ENCODE data around the gene OR4D11. TPM values are rescaled to one million over a fixed set of nuclear protein-coding genes. Genes with fewer than 3 reads are reported as not detected.
"Not testable (repeated sequence)": the region's sequence is repeated elsewhere in the genome, so short reads cannot be mapped to it uniquely, and the experiment has no call there.

The OR4D11 gene
- not detected for polyA plus RNA-seq

DNA sequence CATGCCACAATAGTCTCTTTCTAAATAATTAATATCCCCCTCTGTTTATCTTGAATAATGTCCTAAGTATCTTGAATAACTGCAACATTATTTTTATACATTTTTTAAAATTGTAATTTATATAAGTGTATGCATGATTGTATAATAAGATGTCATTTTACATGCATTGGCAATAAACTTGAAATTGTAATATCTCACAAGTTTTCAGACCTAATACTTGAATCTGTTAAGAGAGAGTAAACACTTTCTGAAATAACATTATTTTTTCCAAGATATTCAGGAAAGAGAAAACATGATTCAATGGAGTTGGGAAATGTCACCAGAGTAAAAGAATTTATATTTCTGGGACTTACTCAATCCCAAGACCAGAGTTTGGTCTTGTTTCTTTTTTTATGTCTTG lies at the start of gene OR4D11:
OR4D11 (plus strand) TSS at position 301 of the 400 bp plus-strand sequence; CDS start at position 301, 0 bp downstream.
- no peaks in the 10 kb centered on the region for H3K4me1 Mint-ChIP-seq
- H3K27ac Mint-ChIP-seq: no peak within 1 kb of the TSS
- no peaks in the 10 kb centered on the region for H3K36me3 Mint-ChIP-seq
- no peak within 1 kb of the TSS for H3K4me3 Mint-ChIP-seq
- H3K27me3 Mint-ChIP-seq (ENCODE audit: low read depth in 3 of 3): peaks cover 2 to 12% (median 2%) of the 10 kb centered on the region in 3 donors
- H3K9me3 Mint-ChIP-seq: peaks cover 0 to 1% (median 0%) of the 10 kb centered on the region in 6 donors
- DNase-seq: no peak

DNA sequence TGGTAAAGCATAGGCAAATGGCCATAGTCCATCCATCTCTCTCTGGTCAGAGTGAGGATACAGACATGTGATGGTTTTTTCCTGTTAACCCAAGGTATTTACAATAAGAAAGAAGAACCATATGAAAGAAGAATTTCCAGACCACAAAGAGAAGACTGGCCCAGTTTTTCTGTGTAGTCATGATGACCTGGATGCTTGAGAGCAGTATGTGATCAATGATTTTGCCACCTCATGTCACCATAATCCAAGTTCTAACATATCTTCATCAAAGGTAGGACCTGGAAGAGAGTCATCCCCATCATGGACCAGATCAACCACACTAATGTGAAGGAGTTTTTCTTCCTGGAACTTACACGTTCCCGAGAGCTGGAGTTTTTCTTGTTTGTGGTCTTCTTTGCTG lies 46.7 kb upstream of the OR4D11 start, which contains the start of gene OR4D6:
OR4D6 (plus strand) TSS at position 301 of the 400 bp plus-strand sequence; CDS start at position 301, 0 bp downstream.
- no peak within 1 kb of the TSS for H3K4me3 Mint-ChIP-seq
- peaks cover 4 to 11% (median 5%) of the 10 kb centered on the region in 3 donors for H3K27me3 Mint-ChIP-seq (ENCODE audit: low read depth in 3 of 3)
- H3K27ac Mint-ChIP-seq: no peak within 1 kb of the TSS
- H3K36me3 Mint-ChIP-seq: no peaks in the 10 kb centered on the region
- peaks cover 0 to 6% (median 0%) of the 10 kb centered on the region in 6 donors for H3K9me3 Mint-ChIP-seq
- H3K4me1 Mint-ChIP-seq: no peaks in the 10 kb centered on the region
- no peak for DNase-seq

DNA sequence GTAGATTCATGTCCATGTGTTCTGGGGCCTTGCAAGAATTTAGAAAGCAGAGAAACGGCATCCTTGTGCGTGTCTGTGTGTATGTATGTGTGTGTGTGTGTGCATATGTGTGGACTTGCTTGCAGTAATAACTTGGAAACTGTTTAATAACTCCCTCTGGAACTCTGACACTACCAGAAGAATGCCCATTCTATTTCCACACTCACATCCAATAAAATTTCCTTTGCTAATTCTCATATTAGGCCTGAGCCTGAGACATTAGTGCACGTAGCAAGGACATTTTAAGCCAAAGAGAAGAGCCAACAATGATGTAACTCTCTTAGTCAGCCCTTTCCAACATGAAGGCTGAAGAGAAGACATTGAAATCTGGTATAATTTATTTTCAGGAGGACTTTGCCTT lies 43.5 kb upstream of the OR4D11 start:
- no peak for DNase-seq
- H3K9me3 Mint-ChIP-seq: peaks cover 0 to 4% (median 0%) of the 10 kb centered on the region in 6 donors
- H3K27ac Mint-ChIP-seq: no peak overlapping the region
- H3K4me1 Mint-ChIP-seq: no peaks in the 10 kb centered on the region
- H3K36me3 Mint-ChIP-seq: no peaks in the 10 kb centered on the region
- no peak overlapping the region for H3K4me3 Mint-ChIP-seq
- H3K27me3 Mint-ChIP-seq (ENCODE audit: low read depth in 3 of 3): peaks cover 3 to 8% (median 4%) of the 10 kb centered on the region in 3 donors

DNA sequence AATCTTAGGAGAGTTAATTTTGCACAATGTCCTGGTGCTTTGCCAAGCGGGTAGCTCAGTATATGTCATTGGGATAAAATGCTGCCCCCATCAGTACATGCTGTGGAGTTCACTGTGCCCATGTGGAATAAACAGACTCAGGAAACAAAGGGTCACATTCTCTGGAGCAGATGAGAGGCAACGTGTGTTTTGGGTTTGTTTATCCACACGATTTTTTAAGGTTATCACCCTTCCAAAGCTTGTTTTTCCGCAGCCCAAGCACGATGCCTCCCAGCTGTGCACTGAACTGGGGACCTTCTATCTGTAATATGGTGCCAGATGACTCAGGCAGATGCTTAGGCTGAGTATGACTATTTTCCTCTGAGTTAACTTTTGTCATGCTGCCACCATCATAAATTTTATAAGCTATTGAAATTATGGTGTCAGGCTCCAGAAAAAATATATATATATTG lies 40.2 kb upstream of the OR4D11 start:
- Mint-ChIP-seq H3K27me3 (ENCODE audit: low read depth in 3 of 3) (peaks cover 3 to 6% (median 4%) of the 10 kb centered on the region in 3 donors), H3K9me3 (no peaks in the 10 kb centered on the region), H3K27ac (no peak overlapping the region), H3K36me3 (no peaks in the 10 kb centered on the region), H3K4me1 (no peaks in the 10 kb centered on the region), H3K4me3 (no peak overlapping the region)
- no peak for DNase-seq

DNA sequence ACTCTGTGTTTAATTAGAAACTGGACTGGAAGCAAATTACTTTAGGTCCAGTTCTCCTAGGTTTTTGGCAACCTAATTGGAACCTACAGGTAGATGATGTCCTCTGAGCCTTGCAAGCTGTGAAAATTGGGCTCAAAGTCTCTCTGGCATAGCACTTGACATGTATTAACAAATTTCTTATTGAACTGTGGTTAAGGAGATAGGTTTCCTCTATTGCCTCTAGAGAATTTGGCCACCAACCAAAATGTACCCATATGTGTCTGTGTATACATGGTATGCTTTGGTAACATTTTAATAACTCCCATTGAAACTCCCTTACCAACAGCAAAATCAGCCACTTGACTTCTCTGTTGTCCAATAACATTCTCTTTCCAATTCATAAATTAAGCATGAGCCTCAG lies 30.4 kb upstream of the OR4D11 start, which contains the start of gene OR4D10:
OR4D10 (plus strand) TSS at position 301 of the 400 bp plus-strand sequence. CDS start 4,115 bp downstream, outside the sequence.
- no peaks in the 10 kb centered on the region for H3K36me3 Mint-ChIP-seq
- DNase-seq: no peak
- no peaks in the 10 kb centered on the region for H3K9me3 Mint-ChIP-seq
- H3K4me1 Mint-ChIP-seq: no peaks in the 10 kb centered on the region
- H3K4me3 Mint-ChIP-seq: no peak within 1 kb of the TSS
- no peak within 1 kb of the TSS for H3K27ac Mint-ChIP-seq
- peaks cover 2 to 10% (median 3%) of the 10 kb centered on the region in 3 donors for H3K27me3 Mint-ChIP-seq (ENCODE audit: low read depth in 3 of 3)

DNA sequence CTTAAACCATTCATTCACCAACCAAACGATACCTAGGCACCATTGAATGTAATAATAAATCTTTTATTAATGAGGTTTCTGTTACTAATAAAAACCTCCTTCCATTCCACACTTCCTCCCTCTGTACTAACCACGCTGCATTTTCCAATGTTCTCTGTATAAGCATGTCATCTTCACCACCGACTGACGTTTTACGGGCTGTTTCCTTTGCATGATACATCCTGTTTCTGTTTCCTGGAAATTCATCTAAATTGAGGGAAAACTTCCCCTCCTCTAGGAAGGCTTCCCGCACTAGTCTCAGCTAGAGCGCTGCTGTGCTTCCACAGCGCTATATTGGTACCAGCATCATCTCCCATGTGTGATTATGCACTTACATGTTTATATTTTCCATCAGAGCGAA lies 28.2 kb upstream of the OR4D11 start:
- Mint-ChIP-seq H3K27ac (no peak overlapping the region), H3K27me3 (ENCODE audit: low read depth in 3 of 3) (peaks cover 2 to 10% (median 7%) of the 10 kb centered on the region in 3 donors), H3K4me1 (no peaks in the 10 kb centered on the region), H3K4me3 (no peak overlapping the region), H3K9me3 (no peaks in the 10 kb centered on the region), H3K36me3 (no peaks in the 10 kb centered on the region)
- no peak for DNase-seq

DNA sequence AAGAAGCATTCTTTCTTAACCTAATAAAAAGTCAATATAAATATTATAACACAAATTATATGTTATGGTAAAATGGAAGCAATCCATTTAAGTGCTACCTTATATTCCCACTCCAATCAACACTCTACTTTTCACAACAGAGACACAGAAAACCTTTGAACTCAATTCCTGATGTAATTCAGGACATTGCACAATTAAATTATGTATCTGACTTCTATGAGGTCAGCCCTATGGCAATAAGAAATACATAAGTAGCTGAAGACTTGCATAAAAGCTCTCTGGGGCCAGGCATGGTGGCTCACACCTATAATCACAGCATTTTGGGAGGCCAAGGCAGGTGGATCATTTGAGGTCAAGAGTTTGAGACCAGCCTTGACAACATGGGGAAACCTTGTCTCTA lies 23.5 kb upstream of the OR4D11 start:
- H3K36me3 Mint-ChIP-seq: no peaks in the 10 kb centered on the region
- H3K27ac Mint-ChIP-seq: no peak overlapping the region
- no peak overlapping the region for H3K4me3 Mint-ChIP-seq

DNA sequence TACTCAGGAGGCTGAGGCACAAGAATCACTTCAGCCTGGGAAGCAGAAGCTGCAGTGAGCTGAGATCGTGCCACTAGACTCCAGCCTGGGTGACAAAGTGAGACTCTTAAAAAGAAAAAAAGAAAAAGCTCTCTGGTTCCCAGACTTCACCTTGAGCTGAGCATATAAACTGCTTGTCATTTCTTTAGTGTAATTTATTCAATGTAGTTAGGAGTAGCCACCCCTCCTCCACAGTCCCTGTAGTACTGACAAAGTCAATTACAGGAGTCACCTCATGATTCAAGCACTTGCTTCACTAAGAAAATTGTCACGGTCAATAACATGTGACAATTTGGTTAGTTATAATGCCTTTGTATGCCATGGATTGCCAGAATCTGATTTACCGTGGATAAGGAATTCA lies 23.0 kb upstream of the OR4D11 start:
- DNase-seq: no peak
- H3K4me1 Mint-ChIP-seq: no peaks in the 10 kb centered on the region
- H3K27ac Mint-ChIP-seq: no peak overlapping the region
- H3K36me3 Mint-ChIP-seq: no peaks in the 10 kb centered on the region
- peaks cover 4 to 7% (median 7%) of the 10 kb centered on the region in 3 donors for H3K27me3 Mint-ChIP-seq (ENCODE audit: low read depth in 3 of 3)
- H3K4me3 Mint-ChIP-seq: no peak overlapping the region
- no peaks in the 10 kb centered on the region for H3K9me3 Mint-ChIP-seq

More for the DNA sequence above, 23.5 kb upstream of the OR4D11 start:
- Mint-ChIP-seq H3K4me1 (no peaks in the 10 kb centered on the region), H3K9me3 (no peaks in the 10 kb centered on the region), H3K27me3 (ENCODE audit: low read depth in 3 of 3) (peaks cover 4 to 10% (median 7%) of the 10 kb centered on the region in 3 donors)
- DNase-seq: no peak

DNA sequence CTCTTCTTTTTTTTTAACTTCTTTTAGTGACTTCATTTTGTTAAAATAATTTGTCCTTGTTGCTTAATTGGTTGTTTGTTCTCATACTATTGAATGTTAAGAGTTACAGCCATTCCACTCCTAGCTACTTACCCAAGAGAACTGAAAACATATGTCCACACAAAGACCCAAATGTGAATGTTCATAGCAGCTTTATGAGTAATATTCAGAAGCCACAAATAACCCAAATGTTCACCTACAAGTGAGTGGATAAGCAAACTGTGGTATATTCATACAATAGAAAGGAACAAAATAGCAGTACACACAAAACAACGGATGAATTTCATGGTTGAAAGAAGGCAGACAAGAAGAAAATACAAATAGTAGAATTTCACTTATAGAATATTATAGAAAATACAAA lies 1.4 kb upstream of the OR4D11 start:
- no peaks in the 10 kb centered on the region for H3K36me3 Mint-ChIP-seq
- H3K4me3 Mint-ChIP-seq: no peak overlapping the region
- peaks cover 0 to 1% (median 0%) of the 10 kb centered on the region in 6 donors for H3K9me3 Mint-ChIP-seq
- no peak overlapping the region for H3K27ac Mint-ChIP-seq
- H3K4me1 Mint-ChIP-seq: no peaks in the 10 kb centered on the region
- H3K27me3 Mint-ChIP-seq (ENCODE audit: low read depth in 3 of 3): peaks cover 2 to 12% (median 2%) of the 10 kb centered on the region in 3 donors
- DNase-seq: no peak

DNA sequence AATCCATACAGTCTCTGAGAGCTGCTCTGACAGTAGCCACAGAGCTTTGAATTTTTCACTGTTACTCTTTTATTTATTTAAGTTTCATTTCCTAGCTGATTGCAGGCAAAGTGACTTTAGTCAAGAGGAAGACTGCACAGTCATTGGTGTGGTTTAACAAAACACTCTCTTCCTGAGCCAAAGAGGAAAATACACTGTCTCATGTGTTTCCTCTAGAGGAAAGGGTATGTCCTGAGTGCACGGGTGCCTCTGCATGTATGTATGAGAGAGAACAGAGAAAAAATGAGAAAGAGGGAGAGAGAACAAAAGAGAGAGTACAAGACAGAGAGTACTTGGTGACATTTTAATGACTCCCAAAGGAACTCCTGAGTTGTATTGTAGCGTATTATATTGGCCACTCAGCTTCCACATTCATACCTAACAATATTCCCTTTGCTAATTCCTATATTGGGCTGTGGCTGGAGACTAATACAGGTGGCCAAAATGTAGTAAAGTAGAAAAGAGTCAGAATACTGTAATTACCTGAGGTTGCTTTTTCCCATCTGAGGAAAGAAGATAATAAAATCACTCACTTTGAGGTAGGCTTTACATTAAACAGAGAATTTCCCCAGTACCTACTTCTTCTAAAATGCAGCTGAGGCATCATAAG lies 7.7 kb downstream of the OR4D11 start, which contains the start of gene OR4D9:
OR4D9 (plus strand) TSS at position 599 of the 649 bp plus-strand sequence. CDS start 3,374 bp downstream, outside the sequence.
- Mint-ChIP-seq H3K27me3 (ENCODE audit: low read depth in 3 of 3) (peaks cover 0 to 8% (median 2%) of the 10 kb centered on the region in 3 donors), H3K4me3 (no peak within 1 kb of the TSS), H3K9me3 (no peaks in the 10 kb centered on the region), H3K4me1 (no peaks in the 10 kb centered on the region), H3K27ac (no peak within 1 kb of the TSS), H3K36me3 (no peaks in the 10 kb centered on the region)
- DNase-seq: no peak

DNA sequence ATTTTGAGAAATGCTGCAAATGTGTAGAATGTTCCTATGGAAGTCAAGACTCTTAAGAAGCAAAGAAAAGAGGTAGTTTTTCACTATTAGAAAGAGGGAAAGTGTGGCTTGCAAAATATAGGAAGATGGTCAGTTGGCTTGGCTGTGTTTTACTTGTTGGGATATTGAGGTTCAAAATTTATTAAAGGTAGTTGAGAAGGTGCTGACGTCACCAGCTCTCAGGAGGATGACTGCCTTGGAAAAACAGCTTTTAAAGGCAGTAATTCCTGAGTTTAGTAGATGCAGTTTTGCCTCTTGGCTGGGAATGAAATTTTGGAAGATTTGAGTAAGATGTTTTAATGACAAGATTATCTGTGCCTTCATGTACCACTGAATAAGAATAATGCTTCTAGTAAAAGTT lies 8.3 kb downstream of the OR4D11 start:
- Mint-ChIP-seq H3K9me3 (no peaks in the 10 kb centered on the region), H3K36me3 (no peaks in the 10 kb centered on the region), H3K4me3 (no peak overlapping the region), H3K27me3 (ENCODE audit: low read depth in 3 of 3) (peaks cover 0 to 8% (median 2%) of the 10 kb centered on the region in 3 donors), H3K4me1 (no peaks in the 10 kb centered on the region), H3K27ac (no peak overlapping the region)
- DNase-seq: no peak

DNA sequence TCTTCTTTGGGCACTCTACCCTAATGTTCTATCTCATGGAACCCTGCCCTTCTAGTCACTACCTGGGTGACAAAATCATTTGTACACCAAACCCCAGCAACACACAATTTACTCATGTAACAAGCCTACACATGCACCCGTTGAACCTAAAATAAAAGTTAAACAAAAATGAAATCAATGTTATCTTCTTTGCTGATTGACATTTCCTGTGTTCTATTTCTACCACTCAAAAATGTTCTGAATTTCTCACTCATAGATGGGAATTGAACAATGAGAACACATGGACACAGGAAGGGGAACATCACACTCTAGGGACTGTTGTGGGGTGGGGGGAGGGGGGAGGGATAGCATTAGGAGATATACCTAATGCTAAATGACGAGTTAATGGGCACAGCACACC lies 16.8 kb downstream of the OR4D11 start:
- H3K4me3 Mint-ChIP-seq; H3K27ac Mint-ChIP-seq; H3K4me1 Mint-ChIP-seq; H3K27me3 Mint-ChIP-seq (ENCODE audit: low read depth in 3 of 3); DNase-seq; H3K9me3 Mint-ChIP-seq; H3K36me3 Mint-ChIP-seq: not testable (repeated sequence)

DNA sequence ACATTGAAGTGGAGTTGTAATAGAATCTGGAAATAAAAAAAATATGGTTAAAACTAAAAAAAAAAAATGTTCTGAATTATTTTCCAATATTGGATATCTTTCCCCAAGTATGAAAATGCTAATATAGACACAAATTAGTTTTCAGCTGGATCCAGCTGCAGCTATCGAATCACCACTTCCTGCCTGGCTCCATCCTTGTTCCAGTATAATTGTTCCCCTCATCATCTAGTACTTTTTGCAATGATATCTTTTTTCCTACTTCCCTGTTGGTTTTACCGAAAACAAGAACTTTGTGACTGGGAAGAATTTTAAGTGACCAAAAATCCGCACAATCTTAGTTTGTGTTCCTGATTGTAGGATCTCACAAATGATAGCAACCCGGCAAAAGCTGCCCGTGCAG lies 17.4 kb downstream of the OR4D11 start:
- no peak for DNase-seq
- Mint-ChIP-seq H3K4me3 (no peak overlapping the region), H3K27me3 (ENCODE audit: low read depth in 3 of 3) (peaks cover 1 to 5% (median 2%) of the 10 kb centered on the region in 3 donors), H3K9me3 (no peaks in the 10 kb centered on the region), H3K36me3 (no peaks in the 10 kb centered on the region), H3K4me1 (no peaks in the 10 kb centered on the region), H3K27ac (no peak overlapping the region)

DNA sequence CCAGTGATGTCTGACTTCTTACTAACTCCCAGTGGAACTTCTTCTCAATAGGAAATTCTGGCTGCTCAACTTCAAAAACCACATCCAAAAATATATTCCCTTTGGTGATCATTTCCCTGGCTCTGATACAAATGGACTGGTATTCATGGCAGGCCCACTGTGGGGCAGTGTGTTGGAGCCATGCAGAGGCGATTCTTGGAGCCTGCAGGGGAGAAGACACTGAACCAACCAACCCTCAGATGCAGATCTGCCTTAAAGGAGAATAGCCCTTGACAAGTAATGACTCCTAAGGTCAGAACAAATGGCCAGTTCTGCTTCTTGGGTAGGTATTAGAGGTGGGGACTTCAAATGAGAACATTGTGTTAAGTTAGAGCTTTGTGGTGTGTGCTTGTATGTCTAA lies 20.2 kb downstream of the OR4D11 start:
- no peaks in the 10 kb centered on the region for H3K36me3 Mint-ChIP-seq

More for the DNA sequence above, 20.2 kb downstream of the OR4D11 start:
- Mint-ChIP-seq H3K27me3 (ENCODE audit: low read depth in 3 of 3) (peaks cover 1 to 5% (median 3%) of the 10 kb centered on the region in 3 donors), H3K4me3 (no peak overlapping the region), H3K4me1 (no peaks in the 10 kb centered on the region), H3K9me3 (no peaks in the 10 kb centered on the region), H3K27ac (no peak overlapping the region)
- no peak for DNase-seq
